ENCODE results near the gene CERK.

The CERK gene

GRCh38 chr22:46774980-46775849 is 37.2 kb upstream of the CERK start:
- peaks cover 0 to 3% of the 10 kb centered on the region in 2 experiments; a peak in 1 of 3 replicates for H3K36me3 ChIP-seq (ENCODE audit: control insufficient read depth in 2 of 2, insufficient read depth in 1 of 2, low read length in 2 of 2)
- H3K9me3 ChIP-seq (ENCODE audit: control insufficient read depth, insufficient read depth, low read depth, low read length): no peaks in the 10 kb centered on the region
- H3K27ac ChIP-seq (ENCODE audit: extremely low read depth, low read depth, low read length): peak overlapping the region; percentile 68
- no peak for TF ChIP-seq ZFHX2 (tag by site-specific recombination; conservative IDR thresholded peaks at IDR 0.05)
- no peak for TF ChIP-seq ZNF792 (tag by site-specific recombination; IDR thresholded peaks at IDR 0.05)
- no peak for TF ChIP-seq HOXA7 (CRISPR knock-in tag; IDR thresholded peaks at IDR 0.05; ENCODE audit: borderline replicate concordance)
- no peak for TF ChIP-seq MYNN (tag by site-specific recombination; IDR thresholded peaks at IDR 0.05; ENCODE audit: borderline replicate concordance)
- no peak for TF ChIP-seq ZNF777 (tag by site-specific recombination; IDR thresholded peaks at IDR 0.05; ENCODE audit: borderline replicate concordance)
- no peak for TF ChIP-seq ZNF37A (tag by site-specific recombination; IDR thresholded peaks at IDR 0.05)
- no peak for TF ChIP-seq FEZF1 (tag by site-specific recombination; IDR thresholded peaks at IDR 0.05)
- TF ChIP-seq ZNF416 (tag by site-specific recombination; IDR thresholded peaks at IDR 0.05): no peak
- TF ChIP-seq SCRT1 (tag by site-specific recombination; IDR thresholded peaks at IDR 0.05; ENCODE audit: borderline replicate concordance): no peak
- TF ChIP-seq ZNF248 (tag by site-specific recombination; IDR thresholded peaks at IDR 0.05): no peak
- no peak for TF ChIP-seq KLF10 (tag by site-specific recombination; IDR thresholded peaks at IDR 0.05)
- no peak for TF ChIP-seq ZFP3 (tag by site-specific recombination; IDR thresholded peaks at IDR 0.05; ENCODE audit: low read depth)
- TF ChIP-seq YY1 (tag by site-specific recombination; IDR thresholded peaks at IDR 0.05): no peak
- ChIA-PET CTCF (interaction anchor here (1.3 to 6.6 kb wide), 5 partner anchors 16 to 28 kb away, joined by 7 to 33 read pairs (median 26); no protein-coding TSS in a partner anchor), POLR2A (interaction anchor here (1.9 to 3.4 kb wide), 2 partner anchors 12 to 20 kb away, joined by 10 to 86 read pairs; partner anchors contain the start of gene TBC1D22A)
- H3K4me1 ChIP-seq (ENCODE audit: control insufficient read depth, insufficient read depth, low read length): peaks cover 33% of the 10 kb centered on the region
- H3K4me3 ChIP-seq (ENCODE audit: low read depth, low read length): no peak overlapping the region

- Histone ChIP-seq H3K9me3 (ENCODE audit: control insufficient read depth, insufficient read depth, low read depth, low read length) (no peaks in the 10 kb centered on the region), H3K4me1 (ENCODE audit: control insufficient read depth, insufficient read depth, low read length) (peaks cover 33% of the 10 kb centered on the region), H3K4me3 (ENCODE audit: low read depth, low read length) (no peak overlapping the region), H3K27ac (ENCODE audit: extremely low read depth, low read depth, low read length) (peak overlapping the region; percentile 68), H3K36me3 (ENCODE audit: control insufficient read depth in 2 of 2, insufficient read depth in 1 of 2, low read length in 2 of 2) (peaks cover 0 to 3% of the 10 kb centered on the region in 2 experiments; a peak in 1 of 3 replicates)
- POLR2A ChIA-PET: interaction anchor here (0.7 to 3.4 kb wide), 8 partner anchors 10 to 39 kb away, joined by 3 to 86 read pairs (median 7); partner anchors contain the start of gene TBC1D22A
- CTCF ChIA-PET: interaction anchor here (0.7 to 6.6 kb wide), 11 partner anchors 10 to 211 kb away, joined by 3 to 33 read pairs (median 6); partner anchors contain the start of gene TBC1D22A
- TF ChIP-seq ZBTB20 (tag by site-specific recombination; IDR thresholded peaks at IDR 0.05) (peak; percentile 20; the same call in 1 of the 2 replicates), BCL11B (tag by site-specific recombination; IDR thresholded peaks at IDR 0.05; ENCODE audit: low read depth) (no peak), GLIS1 (tag by site-specific recombination; IDR thresholded peaks at IDR 0.05) (peak; percentile 2; the same call in 1 of the 2 replicates), ZNF239 (tag by site-specific recombination; IDR thresholded peaks at IDR 0.05) (no peak)
Measured at GRCh38 chr22:46774253-46774979, 36.4 kb upstream of the CERK start.

GRCh38 chr22:46773076-46773475 is 35.0 kb upstream of the CERK start:
- POLR2A ChIA-PET: interaction anchor here (0.8 to 3.4 kb wide), 9 partner anchors 10 to 38 kb away, joined by 3 to 86 read pairs (median 6); partner anchors contain the start of gene TBC1D22A
- peaks cover 37% of the 10 kb centered on the region for H3K4me1 ChIP-seq (ENCODE audit: control insufficient read depth, insufficient read depth, low read length)
- H3K4me3 ChIP-seq (ENCODE audit: low read depth, low read length): no peak overlapping the region
- H3K36me3 ChIP-seq (ENCODE audit: control insufficient read depth in 2 of 2, insufficient read depth in 1 of 2, low read length in 2 of 2): peaks cover 0 to 3% of the 10 kb centered on the region in 2 experiments; a peak in 1 of 3 replicates
- peak overlapping the region; percentile 68 for H3K27ac ChIP-seq (ENCODE audit: extremely low read depth, low read depth, low read length)
- CTCF ChIA-PET: interaction anchor here (0.6 to 6.6 kb wide), 6 partner anchors 10 to 420 kb away, joined by 3 to 33 read pairs (median 16); partner anchors contain the start of gene TBC1D22A
- no peaks in the 10 kb centered on the region for H3K9me3 ChIP-seq (ENCODE audit: control insufficient read depth, insufficient read depth, low read depth, low read length)
- TF ChIP-seq HOXA7 (CRISPR knock-in tag; IDR thresholded peaks at IDR 0.05; ENCODE audit: borderline replicate concordance) (no peak), SP3 (tag by site-specific recombination; IDR thresholded peaks at IDR 0.05) (no peak), CTCF (tag by site-specific recombination; IDR thresholded peaks at IDR 0.05) (no peak), ZNF366 (tag by site-specific recombination; conservative IDR thresholded peaks at IDR 0.05) (no peak), ZNF830 (tag by site-specific recombination; IDR thresholded peaks at IDR 0.05; ENCODE audit: low read depth) (no peak), WT1 (tag by site-specific recombination; IDR thresholded peaks at IDR 0.05) (no peak), ZIC2 (tag by site-specific recombination; IDR thresholded peaks at IDR 0.05) (no peak), ZNF449 (tag by site-specific recombination; IDR thresholded peaks at IDR 0.05) (no peak), GLIS1 (tag by site-specific recombination; IDR thresholded peaks at IDR 0.05) (no peak), ZNF132 (tag by site-specific recombination; IDR thresholded peaks at IDR 0.05; ENCODE audit: borderline replicate concordance) (no peak), PRDM1 (tag by site-specific recombination; IDR thresholded peaks at IDR 0.05) (no peak), ZXDB (tag by site-specific recombination; IDR thresholded peaks at IDR 0.05) (no peak)

Measured in HEK293 (cell line).